DND-41 (cell line): ENCODE results near the gene PRKCE.

Experiments
- ATAC-seq: fragments of 200-7000 bp; cut with Tn5 transposase; 3 replicates; pipeline ENCODE4 v1.9.1; 2021; ENCODE audit warnings: low read depth; ENCODE audit not compliant: insufficient read depth
- DNase-seq: peaks from one replicate; pipeline ENCODE4 v3.0.0-alpha.2; 2020
- H2AFZ ChIP-seq: 2 replicates; pipeline ENCODE4 v1.6.0; 2012; ENCODE audit warnings: low read depth, low read length
- H3K27ac ChIP-seq: 2 replicates; pipeline ENCODE4 v1.5.1; 2012; ENCODE audit warnings: low read length, inconsistent platforms
- H3K27me3 ChIP-seq: fragments of 200-600 bp; sonication (generic); 2 replicates; pipeline ENCODE4 v1.6.0; 2012; ENCODE audit warnings: low read length, mild to moderate bottlenecking, inconsistent platforms; ENCODE audit not compliant: insufficient read depth, poor library complexity
- H3K36me3 ChIP-seq: 2 replicates; pipeline ENCODE4 v1.5.1; 2012; ENCODE audit warnings: low read length, inconsistent platforms; ENCODE audit not compliant: insufficient read depth
- H3K4me1 ChIP-seq: 2 replicates; pipeline ENCODE4 v1.5.1; 2012; ENCODE audit warnings: mild to moderate bottlenecking, low read length; ENCODE audit not compliant: insufficient read depth
- H3K4me2 ChIP-seq: 2 replicates; pipeline ENCODE4 v1.6.0; 2012; ENCODE audit warnings: mild to moderate bottlenecking, moderate library complexity, low read length, inconsistent platforms; ENCODE audit not compliant: insufficient read depth
- H3K4me3 ChIP-seq, 2 experiments: fragments of 200-600 bp in 1 of 2; shearing (Covaris generic) in 1 of 2; 2 replicates each; pipeline ENCODE4 v1.5.1; 2012 to 2016; ENCODE audit warnings: inconsistent platforms in 2 of 2, low read length in 2 of 2, mild to moderate bottlenecking in 2 of 2, low read depth in 1 of 2, moderate library complexity in 1 of 2
- H3K79me2 ChIP-seq: 2 replicates; pipeline ENCODE4 v1.6.0; 2012; ENCODE audit warnings: low read length, inconsistent platforms; ENCODE audit not compliant: insufficient read depth
- H3K9ac ChIP-seq: 2 replicates; pipeline ENCODE4 v1.6.0; 2012; ENCODE audit warnings: low read depth, mild to moderate bottlenecking, inconsistent platforms, low read length, moderate library complexity
- H3K9me3 ChIP-seq: 2 replicates; pipeline ENCODE4 v1.5.1; 2012; ENCODE audit warnings: low read length, moderate library complexity, mild to moderate bottlenecking, inconsistent platforms; ENCODE audit not compliant: insufficient read depth, severe bottlenecking
- H4K20me1 ChIP-seq: 2 replicates; pipeline ENCODE4 v1.6.0; 2012; ENCODE audit warnings: low read length; ENCODE audit not compliant: insufficient read depth
- CTCF ChIP-seq: IDR thresholded peaks from 2 replicates; pipeline ENCODE4 v1.5.1; 2012; ENCODE audit warnings: borderline replicate concordance, low read length, moderate library complexity, mild to moderate bottlenecking; ENCODE audit not compliant: poor library complexity, severe bottlenecking; ENCODE audit errors: extremely low read depth
- EZH2 ChIP-seq: IDR thresholded peaks from 3 replicates; pipeline ENCODE4 v1.6.1; 2012; ENCODE audit warnings: borderline replicate concordance, low read depth, mild to moderate bottlenecking, moderate library complexity, low read length, inconsistent platforms; ENCODE audit not compliant: severe bottlenecking

Gene PRKCE

GRCh38 chr2:45664635-45665261 is 13.3 kb downstream of the PRKCE start:
- Histone ChIP-seq H3K9me3 (no peaks in the 10 kb centered on the region), H3K27ac (no peak overlapping the region), H3K4me1 (peaks cover 12% of the 10 kb centered on the region; the same call in 1 of the 2 replicates), H3K36me3 (no peaks in the 10 kb centered on the region), H3K9ac (no peak overlapping the region), H3K4me2 (no peak overlapping the region), H3K4me3 (no peak overlapping the region), H3K27me3 (no peaks in the 10 kb centered on the region), H2AFZ (no peak overlapping the region), H3K79me2 (no peaks in the 10 kb centered on the region; the same call in 1 of the 2 replicates), H4K20me1 (no peaks in the 10 kb centered on the region)
- DNase-seq = no peak
- TF ChIP-seq EZH2 = no peak
- ATAC-seq = no peak

GRCh38 chr2:45668509-45668908 is 17.0 kb downstream of the PRKCE start:
- Histone ChIP-seq H3K79me2 (no peaks in the 10 kb centered on the region), H2AFZ (no peak overlapping the region)

GRCh38 chr2:45669032-45669486 is 17.6 kb downstream of the PRKCE start:
- no peaks in the 10 kb centered on the region for H3K36me3 ChIP-seq

More at GRCh38 chr2:45668509-45668908, 17.0 kb downstream of the PRKCE start:
- Histone ChIP-seq H3K27me3 (no peaks in the 10 kb centered on the region), H3K36me3 (no peaks in the 10 kb centered on the region), H3K27ac (no peak overlapping the region), H3K4me2 (no peak overlapping the region), H3K4me3 (no peak overlapping the region), H3K9ac (no peak overlapping the region), H3K9me3 (no peaks in the 10 kb centered on the region), H3K4me1 (0 out of 2 replicates have a peak, but pooled peaks cover 6% of the 10 kb centered on the region), H4K20me1 (no peaks in the 10 kb centered on the region)
- TF ChIP-seq CTCF (no peak), EZH2 (no peak)
- ATAC-seq = no peak
- DNase-seq = no peak

More at GRCh38 chr2:45669032-45669486, 17.6 kb downstream of the PRKCE start:
- H3K4me1 ChIP-seq = 0 out of 2 replicates have a peak, but pooled peaks cover 6% of the 10 kb centered on the region
- no peak overlapping the region for H3K4me3 ChIP-seq
- H4K20me1 ChIP-seq = no peaks in the 10 kb centered on the region
- TF ChIP-seq CTCF = no peak
- TF ChIP-seq EZH2 = no peak
- H3K79me2 ChIP-seq = no peaks in the 10 kb centered on the region
- DNase-seq (no peak), ATAC-seq (no peak)
- H3K27ac ChIP-seq = no peak overlapping the region
- H2AFZ ChIP-seq = no peak overlapping the region
- H3K9ac ChIP-seq = no peak overlapping the region
- no peak overlapping the region for H3K4me2 ChIP-seq
- no peaks in the 10 kb centered on the region for H3K9me3 ChIP-seq
- no peaks in the 10 kb centered on the region for H3K27me3 ChIP-seq
